Testis (tissue), 3 donors: ENCODE data around the gene PCBP2. TPM values are rescaled to one million over a fixed set of nuclear protein-coding genes. Genes with fewer than 3 reads are reported as not detected.
A peak's percentile ranks its signal among the peaks of the same experiment; 100 is the strongest.

Source experiments
- DNase-seq: peaks from one replicate; pipeline ENCODE4 v3.0.0-alpha.2; 2019
- H3K27ac ChIP-seq, 2 donors: fragments of 200-600 bp; sonication (generic); one replicate each; pipeline ENCODE4 v1.5.1; 2019
- H3K27me3 ChIP-seq: fragments of 200-600 bp; sonication (generic); one replicate; pipeline ENCODE4 v1.5.1; 2019
- H3K36me3 ChIP-seq: fragments of 200-600 bp; sonication (generic); one replicate; pipeline ENCODE4 v1.5.1; 2017; ENCODE audit warnings: low read depth; ENCODE audit errors: missing control alignments
- H3K4me1 ChIP-seq: fragments of 200-600 bp; sonication (generic); one replicate; pipeline ENCODE4 v1.5.1; 2019
- H3K4me3 ChIP-seq, 2 donors: fragments of 200-600 bp; sonication (generic); one replicate each; pipeline ENCODE4 v1.5.1; 2017 to 2019
- H3K9me3 ChIP-seq: fragments of 200-600 bp; sonication (generic); one replicate; pipeline ENCODE4 v1.5.1; 2017
- CTCF ChIP-seq, 3 experiments: fragments of 450-650 bp in 2 of 3; fragments of 200-600 bp in 1 of 3; sonication (generic) in 1 of 3; IDR thresholded peaks; one replicate each; pipeline ENCODE4 v1.5.1; 2016 to 2019; ENCODE audit warnings: antibody characterized with exemption in 3 of 3, mild to moderate bottlenecking in 2 of 3, moderate library complexity in 1 of 3
- POLR2A ChIP-seq: fragments of 450-650 bp; IDR thresholded peaks from one replicate; pipeline ENCODE4 v1.6.1; 2017; ENCODE audit warnings: antibody characterized with exemption, mild to moderate bottlenecking, moderate library complexity
- WGBS, 2 donors: methylation state at CpG; one replicate each; pipeline ENCODE4 v1.1.5; 2018; 5-methylcytosine and 5-hydroxymethylcytosine counted together
- intact Hi-C: fragments of 100-400 bp; cut with DNase I; formaldehyde crosslinking; loops from one replicate; pipeline ENCODE4 v1.15.1; 2023; ENCODE audit warnings: low total_unique reads
- polyA plus RNA-seq: library from polyadenylated mRNA; stranded (reverse); fragments of 350-450 nt; fragmentation: Illumina TruSeq; extraction: RNeasy Lipid Tissue Mini Kit (QIAGEN cat#74804); gene quantifications from one replicate; pipeline ENCODE4 v1.2.3, GENCODE V29; 2014; ENCODE audit warnings: low read depth, low replicate concordance; ENCODE audit not compliant: insufficient read depth
- total RNA-seq, 2 donors: library from RNA; depleted of rRNA; stranded (reverse); fragments of >200 nt; gene quantifications; one replicate each; pipeline ENCODE4 v1.2.3, GENCODE V29; 2016

The PCBP2 gene
- total and polyA plus RNA-seq, 3 donors from 2014 or later: 553 to 1,065 (median 632) TPM

- DNase-seq: no peak
- H3K27ac ChIP-seq: peak within 1 kb of the TSS in 1 of 2 donors; percentile 39
These were observed 28.3 kb upstream of the PCBP2 start, which contains the start of gene AMHR2 for GRCh38 chr12:53423597-53423996. Gene AMHR2, plus strand, starts transcription at chr12:53423855. Its CDS starts 80 bp downstream, at chr12:53423935.

DNA sequence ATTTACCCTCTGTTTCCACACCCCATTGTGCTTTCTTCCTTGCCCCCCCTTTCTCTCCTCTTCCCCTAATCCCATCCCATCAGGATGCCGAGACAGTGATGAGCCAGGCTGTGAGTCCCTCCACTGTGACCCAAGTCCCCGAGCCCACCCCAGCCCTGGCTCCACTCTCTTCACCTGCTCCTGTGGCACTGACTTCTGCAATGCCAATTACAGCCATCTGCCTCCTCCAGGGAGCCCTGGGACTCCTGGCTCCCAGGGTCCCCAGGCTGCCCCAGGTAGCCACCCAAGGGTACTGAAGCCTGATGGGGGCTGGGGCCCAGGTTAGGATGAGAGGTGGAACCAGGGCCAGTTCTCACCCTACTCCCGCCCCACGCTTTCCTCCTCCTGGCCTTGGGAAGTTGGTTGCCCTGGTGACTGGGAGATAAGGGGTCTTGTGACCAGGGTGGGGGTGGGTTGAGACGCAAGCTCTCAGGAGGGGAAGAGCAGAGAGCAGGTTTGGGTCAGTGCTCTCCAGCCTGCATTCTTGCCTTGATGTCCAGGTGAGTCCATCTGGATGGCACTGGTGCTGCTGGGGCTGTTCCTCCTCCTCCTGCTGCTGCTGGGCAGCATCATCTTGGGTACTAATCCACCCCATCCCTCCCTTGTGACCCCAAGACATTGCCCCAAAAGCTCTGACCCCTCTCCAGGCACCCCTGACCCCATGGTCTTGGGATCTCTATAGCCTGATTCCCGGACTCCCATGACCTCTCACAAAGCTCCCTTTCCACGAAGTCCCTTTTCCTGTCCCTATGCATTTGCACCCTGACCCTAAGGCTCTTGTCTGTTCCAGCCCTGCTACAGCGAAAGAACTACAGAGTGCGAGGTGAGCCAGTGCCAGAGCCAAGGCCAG lies 27.0 kb upstream of the PCBP2 start:
- Histone ChIP-seq H3K4me1 (peaks cover 29% of the 10 kb centered on the region), H3K36me3 (no peaks in the 10 kb centered on the region), H3K4me3 (peak overlapping the region in 1 of 2 donors; percentile 5), H3K9me3 (no peaks in the 10 kb centered on the region), H3K27ac (peak overlapping the region; percentile 65 to 81), H3K27me3 (no peaks in the 10 kb centered on the region)
- DNase-seq: peak; percentile 88
- 40 to 66% methylated on average over 8 to 9 of the region's 9 CpGs for WGBS, 2 donors
- intact Hi-C loops: loop anchor here (5.0 kb wide), 1 partner anchor 73 kb away; no protein-coding TSS in a partner anchor
- no peak for TF ChIP-seq POLR2A
- TF ChIP-seq CTCF (IDR thresholded peaks at IDR 0.05): no peak

More at GRCh38 chr12:53423597-53423996, 28.3 kb upstream of the PCBP2 start, which contains the start of gene AMHR2:
- no peak within 1 kb of the TSS for H3K4me3 ChIP-seq
- WGBS, 2 donors: 78 to 81% methylated on average over 1 of the region's 1 CpG
- H3K4me1 ChIP-seq: peaks cover 29% of the 10 kb centered on the region
- TF ChIP-seq CTCF (IDR thresholded peaks at IDR 0.05) (no peak), POLR2A (no peak)
- H3K27me3 ChIP-seq: no peaks in the 10 kb centered on the region
- no peaks in the 10 kb centered on the region for H3K9me3 ChIP-seq
- intact Hi-C loops: loop anchor here (5.0 kb wide), 1 partner anchor 71 kb away; no protein-coding TSS in a partner anchor
- no peaks in the 10 kb centered on the region for H3K36me3 ChIP-seq

DNA sequence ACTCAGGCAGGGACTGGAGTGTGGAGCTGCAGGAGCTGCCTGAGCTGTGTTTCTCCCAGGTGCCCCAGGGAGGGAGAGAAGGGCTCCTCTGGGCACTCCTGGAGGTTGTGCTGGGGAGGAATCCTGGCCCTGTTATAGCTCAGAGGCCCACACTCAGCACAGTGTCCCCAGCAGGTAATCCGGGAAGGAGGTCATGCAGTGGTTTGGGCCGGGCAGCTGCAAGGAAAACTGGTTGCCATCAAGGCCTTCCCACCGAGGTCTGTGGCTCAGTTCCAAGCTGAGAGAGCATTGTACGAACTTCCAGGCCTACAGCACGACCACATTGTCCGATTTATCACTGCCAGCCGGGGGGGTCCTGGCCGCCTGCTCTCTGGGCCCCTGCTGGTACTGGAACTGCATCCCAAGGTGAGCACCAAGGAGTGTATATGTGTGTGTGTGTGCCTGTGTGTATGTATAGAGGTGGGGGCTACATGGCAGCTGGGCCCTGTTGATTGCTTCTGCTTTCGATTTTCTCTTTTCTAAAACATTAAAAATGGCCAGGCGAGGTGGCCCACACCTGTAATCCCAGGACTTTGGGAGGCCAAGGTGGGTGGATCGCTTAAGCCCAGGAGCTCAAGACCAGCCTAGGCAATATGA lies 26.3 kb upstream of the PCBP2 start:
- Histone ChIP-seq H3K4me1 (peaks cover 29% of the 10 kb centered on the region), H3K36me3 (no peaks in the 10 kb centered on the region), H3K4me3 (peak overlapping the region in 1 of 2 donors; percentile 5), H3K9me3 (no peaks in the 10 kb centered on the region), H3K27ac (peak overlapping the region; percentile 65 to 81), H3K27me3 (no peaks in the 10 kb centered on the region)
- TF ChIP-seq CTCF (IDR thresholded peaks at IDR 0.05) (no peak), POLR2A (no peak)
- peak; percentile 39 for DNase-seq
- 61 to 81% methylated on average over 3 to 11 of the region's 11 CpGs for WGBS, 2 donors
- intact Hi-C loops: no loop called here

- 87 to 92% methylated on average over 7 of the region's 7 CpGs for WGBS, 2 donors
These were observed 23.9 kb upstream of the PCBP2 start for GRCh38 chr12:53427905-53428594.

More at GRCh38 chr12:53427905-53428594, 23.9 kb upstream of the PCBP2 start:
- no peak for TF ChIP-seq POLR2A
- TF ChIP-seq CTCF (IDR thresholded peaks at IDR 0.05): no peak
- Histone ChIP-seq H3K27ac (no peak overlapping the region), H3K36me3 (no peaks in the 10 kb centered on the region), H3K4me3 (no peak overlapping the region), H3K27me3 (no peaks in the 10 kb centered on the region), H3K9me3 (no peaks in the 10 kb centered on the region), H3K4me1 (peaks cover 29% of the 10 kb centered on the region)
- intact Hi-C loops: no loop called here
- DNase-seq: no peak
